Measurements from ENCODE around the gene AP2A1. TPM values are rescaled to one million over a fixed set of nuclear protein-coding genes. Genes with fewer than 3 reads are reported as not detected.

AP2A1 gene
- total and polyA plus RNA-seq, 9 donors: 37.8 to 126 (median 88.1) TPM

DNA sequence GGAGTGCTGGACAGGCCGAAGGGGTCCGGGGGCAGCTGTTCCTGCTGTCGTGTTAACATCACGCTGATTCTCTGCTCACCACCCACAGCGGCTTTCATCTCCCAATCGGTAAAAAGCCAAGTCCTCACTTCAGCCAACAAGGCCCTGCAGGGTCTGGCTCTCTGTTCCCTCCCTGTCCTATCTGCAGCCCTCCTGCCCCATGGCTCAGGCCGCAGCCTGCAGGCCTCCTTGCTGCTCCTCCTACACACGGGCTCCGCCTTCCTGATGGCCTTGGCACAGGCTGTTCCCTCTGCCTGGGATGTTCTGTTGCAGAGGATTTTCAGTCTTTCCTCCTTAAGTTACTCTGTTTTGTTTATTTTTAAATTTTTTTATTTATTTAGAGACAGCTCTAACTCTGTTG is 24.1 kb downstream of the AP2A1 start:
- Histone ChIP-seq H3K9me3 (no peaks in the 10 kb centered on the region), H3K4me1 (ENCODE audit: insufficient read depth) (peaks cover 13% of the 10 kb centered on the region), H3K4me3 (no peak overlapping the region), H3K27ac (peak overlapping the region; percentile 16 to 68), H3K27me3 (no peaks in the 10 kb centered on the region), H3K36me3 (no peaks in the 10 kb centered on the region)
- WGBS, 3 donors: 6 to 14% (median 14%) methylated on average over 9 of the region's 9 CpGs
- intact Hi-C loops (cut with DNase I): no loop called here
- TF ChIP-seq EP300 (IDR thresholded peaks at IDR 0.05): no peak
- TF ChIP-seq, protein P1, sequence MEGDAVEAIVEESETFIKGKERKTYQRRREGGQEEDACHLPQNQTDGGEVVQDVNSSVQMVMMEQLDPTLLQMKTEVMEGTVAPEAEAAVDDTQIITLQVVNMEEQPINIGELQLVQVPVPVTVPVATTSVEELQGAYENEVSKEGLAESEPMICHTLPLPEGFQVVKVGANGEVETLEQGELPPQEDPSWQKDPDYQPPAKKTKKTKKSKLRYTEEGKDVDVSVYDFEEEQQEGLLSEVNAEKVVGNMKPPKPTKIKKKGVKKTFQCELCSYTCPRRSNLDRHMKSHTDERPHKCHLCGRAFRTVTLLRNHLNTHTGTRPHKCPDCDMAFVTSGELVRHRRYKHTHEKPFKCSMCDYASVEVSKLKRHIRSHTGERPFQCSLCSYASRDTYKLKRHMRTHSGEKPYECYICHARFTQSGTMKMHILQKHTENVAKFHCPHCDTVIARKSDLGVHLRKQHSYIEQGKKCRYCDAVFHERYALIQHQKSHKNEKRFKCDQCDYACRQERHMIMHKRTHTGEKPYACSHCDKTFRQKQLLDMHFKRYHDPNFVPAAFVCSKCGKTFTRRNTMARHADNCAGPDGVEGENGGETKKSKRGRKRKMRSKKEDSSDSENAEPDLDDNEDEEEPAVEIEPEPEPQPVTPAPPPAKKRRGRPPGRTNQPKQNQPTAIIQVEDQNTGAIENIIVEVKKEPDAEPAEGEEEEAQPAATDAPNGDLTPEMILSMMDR (IDR thresholded peaks at IDR 0.05): no peak
- no peak for TF ChIP-seq POLR2A (IDR thresholded peaks at IDR 0.05)
- peak; percentile 84 to 93 (median 88) for DNase-seq

DNA sequence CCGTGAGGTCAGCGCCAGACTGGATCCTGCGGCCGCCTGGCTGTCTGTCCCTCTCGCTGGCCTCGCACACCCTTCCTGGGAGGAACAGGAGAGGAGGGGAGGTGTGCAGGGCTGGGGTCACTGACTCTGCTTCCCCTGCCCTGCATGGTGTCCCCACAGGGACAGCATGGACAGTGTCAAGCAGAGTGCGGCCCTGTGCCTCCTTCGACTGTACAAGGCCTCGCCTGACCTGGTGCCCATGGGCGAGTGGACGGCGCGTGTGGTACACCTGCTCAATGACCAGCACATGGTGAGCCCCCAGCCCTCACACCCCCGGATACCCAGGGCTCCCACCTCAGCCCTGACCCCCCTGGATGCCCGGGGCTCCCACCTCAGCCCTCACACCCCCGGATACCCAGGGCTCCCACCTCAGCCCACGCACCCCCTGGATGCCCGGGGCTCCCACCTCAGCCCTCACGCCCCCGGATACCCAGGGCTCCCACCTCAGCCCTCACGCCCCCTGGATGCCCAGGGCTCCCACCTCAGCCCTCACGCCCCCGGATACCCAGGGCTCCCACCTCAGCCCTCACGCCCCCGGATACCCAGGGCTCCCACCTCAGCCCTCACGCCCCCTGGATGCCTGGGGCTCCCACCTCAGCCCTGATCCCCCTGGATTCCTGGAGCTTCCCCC is 25.1 kb downstream of the AP2A1 start:
- TF ChIP-seq EP300 (IDR thresholded peaks at IDR 0.05) (no peak), POLR2A (IDR thresholded peaks at IDR 0.05) (no peak)
- TF ChIP-seq, protein P1 (IDR thresholded peaks at IDR 0.05): no peak
- Histone ChIP-seq H3K4me1 (ENCODE audit: insufficient read depth) (peaks cover 13% of the 10 kb centered on the region), H3K9me3 (no peaks in the 10 kb centered on the region), H3K27me3 (no peaks in the 10 kb centered on the region), H3K4me3 (no peak overlapping the region), H3K27ac (peak overlapping the region in 1 of 2 donors; percentile 68), H3K36me3 (no peaks in the 10 kb centered on the region)
- 87 to 90% (median 87%) methylated on average over 20 to 26 of the region's 26 CpGs for WGBS, 3 donors
- peak in 1 of 5 donors; percentile 50 for DNase-seq
- intact Hi-C loops (cut with DNase I): no loop called here

DNA sequence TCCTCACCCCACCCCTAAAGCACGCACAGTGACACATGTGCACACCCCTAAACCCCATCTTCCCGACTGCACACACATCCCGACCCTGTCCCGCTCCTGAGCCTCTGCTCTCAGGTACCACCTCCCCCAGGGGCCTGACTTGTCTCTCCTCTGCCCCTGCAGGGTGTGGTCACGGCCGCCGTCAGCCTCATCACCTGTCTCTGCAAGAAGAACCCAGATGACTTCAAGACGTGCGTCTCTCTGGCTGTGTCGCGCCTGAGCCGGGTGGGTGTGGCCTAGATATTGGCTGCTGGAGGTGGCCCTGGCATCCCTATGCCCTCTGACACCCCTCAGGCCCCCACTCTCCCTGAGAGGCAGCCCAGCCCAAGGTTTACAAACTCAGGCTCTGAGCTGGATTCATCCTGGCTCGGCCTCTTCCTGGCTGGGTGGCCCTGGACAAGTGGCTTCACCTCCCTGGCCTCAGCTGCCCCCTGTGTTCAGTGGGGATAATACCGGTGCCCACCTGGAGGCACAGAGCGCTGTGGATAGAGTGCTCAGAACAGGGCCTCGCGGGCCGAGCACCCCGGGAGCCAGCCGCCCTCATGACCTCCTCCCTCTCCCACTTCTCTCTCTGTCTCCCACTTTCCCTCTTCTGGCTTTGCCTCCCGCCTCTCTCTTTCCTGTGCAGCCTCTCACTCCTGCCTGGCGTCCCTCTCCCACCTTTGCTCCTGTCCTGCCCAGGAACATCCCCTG is 26.2 kb downstream of the AP2A1 start:
- peaks cover 13% of the 10 kb centered on the region for H3K4me1 ChIP-seq (ENCODE audit: insufficient read depth)
- H3K9me3 ChIP-seq: no peaks in the 10 kb centered on the region
- no peak overlapping the region for H3K4me3 ChIP-seq
- no peaks in the 10 kb centered on the region for H3K27me3 ChIP-seq
- DNase-seq: peak in 1 of 5 donors; percentile 44
- 88 to 90% (median 89%) methylated on average over 22 of the region's 22 CpGs for WGBS, 3 donors
- TF ChIP-seq, protein P1 (IDR thresholded peaks at IDR 0.05): no peak
- no peak for TF ChIP-seq POLR2A (IDR thresholded peaks at IDR 0.05)
- no peak for TF ChIP-seq EP300 (IDR thresholded peaks at IDR 0.05)
- H3K27ac ChIP-seq: no peak overlapping the region
- no peaks in the 10 kb centered on the region for H3K36me3 ChIP-seq
- intact Hi-C loops (cut with DNase I): no loop called here

DNA sequence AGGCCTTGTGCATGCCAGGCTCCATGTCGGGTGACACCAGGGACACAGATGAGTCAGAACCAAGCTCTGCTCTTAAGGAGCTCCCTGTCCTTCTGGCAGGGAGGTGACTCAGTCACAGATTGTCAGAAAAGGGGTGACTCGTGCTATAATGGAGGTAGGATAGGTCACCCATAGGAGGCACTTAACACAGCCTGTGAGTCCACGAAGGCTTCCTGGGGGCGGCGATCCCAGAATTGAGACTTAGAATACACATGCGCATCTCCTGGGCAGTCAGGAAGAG is 26.7 kb downstream of the AP2A1 start:
- intact Hi-C loops (cut with DNase I): no loop called here
- H3K36me3 ChIP-seq: no peaks in the 10 kb centered on the region
- 89 to 98% (median 93%) methylated on average over 6 of the region's 6 CpGs for WGBS, 3 donors

More for the DNA sequence above, 26.7 kb downstream of the AP2A1 start:
- DNase-seq: no peak
- no peak overlapping the region for H3K4me3 ChIP-seq
- peaks cover 13% of the 10 kb centered on the region for H3K4me1 ChIP-seq (ENCODE audit: insufficient read depth)
- TF ChIP-seq EP300 (IDR thresholded peaks at IDR 0.05) (no peak), POLR2A (IDR thresholded peaks at IDR 0.05) (no peak)
- TF ChIP-seq, protein P1 (IDR thresholded peaks at IDR 0.05): no peak
- no peak overlapping the region for H3K27ac ChIP-seq
- no peaks in the 10 kb centered on the region for H3K27me3 ChIP-seq
- H3K9me3 ChIP-seq: no peaks in the 10 kb centered on the region
